ENCODE data around the gene KCTD19.

KCTD19 gene

GRCh38 chr16:67311607-67312488 is 14.7 kb downstream of the KCTD19 start:
- Histone ChIP-seq H3K4me3 (ENCODE audit: low read length) (no peak overlapping the region), H3K27ac (ENCODE audit: low read depth, low read length) (no peak overlapping the region), H3K27me3 (ENCODE audit: control insufficient read depth, insufficient read depth, low read length) (no peaks in the 10 kb centered on the region), H3K4me1 (ENCODE audit: control insufficient read depth, insufficient read depth, low read length) (no peaks in the 10 kb centered on the region), H3K36me3 (ENCODE audit: control insufficient read depth, insufficient read depth, low read length) (no peaks in the 10 kb centered on the region), H3K9ac (ENCODE audit: low read length) (no peak overlapping the region)

GRCh38 chr16:67310561-67310960 is 16.0 kb downstream of the KCTD19 start:
- Histone ChIP-seq H3K4me1 (ENCODE audit: control insufficient read depth, insufficient read depth, low read length) (no peaks in the 10 kb centered on the region), H3K9ac (ENCODE audit: low read length) (no peak overlapping the region), H3K27me3 (ENCODE audit: control insufficient read depth, insufficient read depth, low read length) (no peaks in the 10 kb centered on the region), H3K27ac (ENCODE audit: low read depth, low read length) (no peak overlapping the region), H3K36me3 (ENCODE audit: control insufficient read depth, insufficient read depth, low read length) (no peaks in the 10 kb centered on the region), H3K4me3 (ENCODE audit: low read length) (no peak overlapping the region)

- no peak overlapping the region for H3K27ac ChIP-seq (ENCODE audit: low read depth, low read length)
- H3K27me3 ChIP-seq (ENCODE audit: control insufficient read depth, insufficient read depth, low read length), result no peaks in the 10 kb centered on the region
- H3K36me3 ChIP-seq (ENCODE audit: control insufficient read depth, insufficient read depth, low read length), result no peaks in the 10 kb centered on the region
- H3K4me3 ChIP-seq (ENCODE audit: low read length), result no peak overlapping the region
- H3K4me1 ChIP-seq (ENCODE audit: control insufficient read depth, insufficient read depth, low read length), result no peaks in the 10 kb centered on the region
- no peak overlapping the region for H3K9ac ChIP-seq (ENCODE audit: low read length)
Observed at GRCh38 chr16:67305216-67306071, 21.1 kb downstream of the KCTD19 start.

- no peaks in the 10 kb centered on the region for H3K27me3 ChIP-seq (ENCODE audit: control insufficient read depth, insufficient read depth, low read length)
- no peak overlapping the region for H3K9ac ChIP-seq (ENCODE audit: low read length)
- H3K36me3 ChIP-seq (ENCODE audit: control insufficient read depth, insufficient read depth, low read length), result no peaks in the 10 kb centered on the region
- H3K27ac ChIP-seq (ENCODE audit: low read depth, low read length), result no peak overlapping the region
- no peak overlapping the region for H3K4me3 ChIP-seq (ENCODE audit: low read length)
- no peaks in the 10 kb centered on the region for H3K4me1 ChIP-seq (ENCODE audit: control insufficient read depth, insufficient read depth, low read length)
Observed at GRCh38 chr16:67304020-67304419, 22.5 kb downstream of the KCTD19 start.

GRCh38 chr16:67302970-67303369 is 23.6 kb downstream of the KCTD19 start:
- H3K4me3 ChIP-seq (ENCODE audit: low read length), result no peak overlapping the region
- no peaks in the 10 kb centered on the region for H3K36me3 ChIP-seq (ENCODE audit: control insufficient read depth, insufficient read depth, low read length)
- H3K9ac ChIP-seq (ENCODE audit: low read length), result no peak overlapping the region
- H3K27me3 ChIP-seq (ENCODE audit: control insufficient read depth, insufficient read depth, low read length), result no peaks in the 10 kb centered on the region
- no peak overlapping the region for H3K27ac ChIP-seq (ENCODE audit: low read depth, low read length)
- no peaks in the 10 kb centered on the region for H3K4me1 ChIP-seq (ENCODE audit: control insufficient read depth, insufficient read depth, low read length)

DNA sequence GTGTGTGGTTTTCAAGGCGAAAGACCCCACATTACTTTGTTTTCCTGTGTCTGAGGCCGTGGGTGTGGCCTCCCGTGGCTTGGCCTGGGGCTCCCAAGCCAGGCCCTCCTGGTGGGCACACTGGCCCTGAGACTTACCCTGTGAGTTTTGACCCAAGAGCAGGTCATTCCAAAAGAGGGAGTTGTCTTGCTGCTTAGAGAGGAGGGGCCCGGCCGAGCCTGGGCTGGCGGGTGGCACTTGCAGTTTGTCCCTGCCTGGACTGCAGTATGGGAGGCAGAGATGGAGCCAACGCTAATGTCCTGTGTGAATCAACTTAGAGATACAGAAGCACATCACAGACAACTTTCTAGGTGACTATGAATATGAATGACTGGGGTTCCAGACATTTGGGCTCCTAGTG is 24.5 kb downstream of the KCTD19 start:
- Histone ChIP-seq H3K27me3 (ENCODE audit: control insufficient read depth, insufficient read depth, low read length) (no peaks in the 10 kb centered on the region), H3K27ac (ENCODE audit: low read depth, low read length) (no peak overlapping the region), H3K36me3 (ENCODE audit: control insufficient read depth, insufficient read depth, low read length) (no peaks in the 10 kb centered on the region), H3K4me3 (ENCODE audit: low read length) (no peak overlapping the region), H3K4me1 (ENCODE audit: control insufficient read depth, insufficient read depth, low read length) (no peaks in the 10 kb centered on the region), H3K9ac (ENCODE audit: low read length) (no peak overlapping the region)

DNA sequence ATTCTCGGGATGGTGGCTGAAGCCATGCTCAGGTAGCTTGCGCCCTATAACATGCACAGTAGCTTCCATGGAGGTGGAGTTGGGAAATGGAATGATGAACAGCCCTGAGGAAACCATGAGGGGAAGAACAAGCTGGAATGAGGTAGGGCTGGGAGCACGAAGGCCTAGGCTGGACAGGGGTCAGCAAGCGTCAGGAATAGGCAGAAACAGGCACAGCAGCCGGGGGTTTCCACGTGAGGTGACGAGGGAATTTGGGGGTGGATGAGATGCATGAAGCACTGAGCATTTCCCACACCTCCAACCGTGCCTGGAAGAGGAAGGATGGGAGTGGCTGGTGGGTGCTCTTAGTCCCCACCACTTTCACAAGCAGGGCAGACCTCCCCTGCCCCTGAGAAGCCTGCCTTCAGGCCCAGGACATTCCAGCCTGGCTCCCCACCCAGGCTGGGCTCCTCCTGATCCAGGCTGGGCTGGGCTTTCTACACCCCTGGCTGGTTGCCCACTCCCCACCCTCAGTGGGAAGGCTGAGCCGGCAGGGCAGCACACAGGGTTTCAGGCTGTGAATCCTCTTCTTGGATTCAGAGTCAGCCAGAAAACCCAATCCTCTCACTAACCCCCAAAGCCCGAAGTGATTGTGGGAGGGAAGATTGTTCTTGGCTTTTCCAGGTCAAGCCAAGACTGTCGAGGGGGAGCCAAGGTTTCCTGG is 25.3 kb downstream of the KCTD19 start:
- H3K36me3 ChIP-seq (ENCODE audit: control insufficient read depth, insufficient read depth, low read length), result no peaks in the 10 kb centered on the region
- no peak overlapping the region for H3K9ac ChIP-seq (ENCODE audit: low read length)
- H3K27me3 ChIP-seq (ENCODE audit: control insufficient read depth, insufficient read depth, low read length), result no peaks in the 10 kb centered on the region
- no peak overlapping the region for H3K4me3 ChIP-seq (ENCODE audit: low read length)
- no peak overlapping the region for H3K27ac ChIP-seq (ENCODE audit: low read depth, low read length)
- no peaks in the 10 kb centered on the region for H3K4me1 ChIP-seq (ENCODE audit: control insufficient read depth, insufficient read depth, low read length)

DNA sequence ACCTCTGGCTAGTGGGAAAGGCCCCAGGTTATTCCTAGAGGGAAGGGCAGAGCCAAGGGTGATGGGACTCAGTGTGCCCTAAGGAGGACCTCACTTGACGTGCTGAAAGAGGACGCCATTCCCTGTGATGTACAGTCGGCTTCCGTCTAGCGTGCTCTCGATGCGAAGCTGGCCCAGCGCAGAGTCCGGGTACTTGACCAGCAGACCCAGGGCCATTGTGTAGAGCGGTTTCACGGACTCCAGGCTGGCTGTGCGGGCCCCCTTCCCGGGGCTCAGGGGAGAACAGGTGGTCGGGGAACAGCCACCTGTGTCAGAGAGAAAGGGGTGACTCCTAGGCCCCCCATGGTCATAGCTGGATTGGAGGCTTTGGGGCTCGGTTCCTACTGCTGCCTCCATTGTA is 27.3 kb downstream of the KCTD19 start:
- H3K4me3 ChIP-seq (ENCODE audit: low read length), result no peak overlapping the region
- H3K27me3 ChIP-seq (ENCODE audit: control insufficient read depth, insufficient read depth, low read length), result no peaks in the 10 kb centered on the region
- H3K36me3 ChIP-seq (ENCODE audit: control insufficient read depth, insufficient read depth, low read length), result no peaks in the 10 kb centered on the region
- H3K9ac ChIP-seq (ENCODE audit: low read length), result no peak overlapping the region
- no peaks in the 10 kb centered on the region for H3K4me1 ChIP-seq (ENCODE audit: control insufficient read depth, insufficient read depth, low read length)
- H3K27ac ChIP-seq (ENCODE audit: low read depth, low read length), result no peak overlapping the region

- Histone ChIP-seq H3K27ac (ENCODE audit: low read depth, low read length) (no peak overlapping the region), H3K4me1 (ENCODE audit: control insufficient read depth, insufficient read depth, low read length) (no peaks in the 10 kb centered on the region), H3K9ac (ENCODE audit: low read length) (no peak overlapping the region), H3K4me3 (ENCODE audit: low read length) (no peak overlapping the region), H3K36me3 (ENCODE audit: control insufficient read depth, insufficient read depth, low read length) (no peaks in the 10 kb centered on the region), H3K27me3 (ENCODE audit: control insufficient read depth, insufficient read depth, low read length) (no peaks in the 10 kb centered on the region)
Observed at GRCh38 chr16:67298277-67298676, 28.3 kb downstream of the KCTD19 start.

- Histone ChIP-seq H3K27me3 (ENCODE audit: control insufficient read depth, insufficient read depth, low read length) (no peaks in the 10 kb centered on the region), H3K27ac (ENCODE audit: low read depth, low read length) (no peak overlapping the region), H3K9ac (ENCODE audit: low read length) (no peak overlapping the region), H3K36me3 (ENCODE audit: control insufficient read depth, insufficient read depth, low read length) (no peaks in the 10 kb centered on the region), H3K4me3 (ENCODE audit: low read length) (no peak overlapping the region), H3K4me1 (ENCODE audit: control insufficient read depth, insufficient read depth, low read length) (no peaks in the 10 kb centered on the region)
Observed at GRCh38 chr16:67296420-67296819, 30.1 kb downstream of the KCTD19 start.

GRCh38 chr16:67294938-67295361 is 31.6 kb downstream of the KCTD19 start:
- H3K9ac ChIP-seq (ENCODE audit: low read length), result no peak overlapping the region
- no peaks in the 10 kb centered on the region for H3K27me3 ChIP-seq (ENCODE audit: control insufficient read depth, insufficient read depth, low read length)
- no peaks in the 10 kb centered on the region for H3K4me1 ChIP-seq (ENCODE audit: control insufficient read depth, insufficient read depth, low read length)
- no peak overlapping the region for H3K4me3 ChIP-seq (ENCODE audit: low read length)
- no peak overlapping the region for H3K27ac ChIP-seq (ENCODE audit: low read depth, low read length)
- H3K36me3 ChIP-seq (ENCODE audit: control insufficient read depth, insufficient read depth, low read length), result no peaks in the 10 kb centered on the region

DNA sequence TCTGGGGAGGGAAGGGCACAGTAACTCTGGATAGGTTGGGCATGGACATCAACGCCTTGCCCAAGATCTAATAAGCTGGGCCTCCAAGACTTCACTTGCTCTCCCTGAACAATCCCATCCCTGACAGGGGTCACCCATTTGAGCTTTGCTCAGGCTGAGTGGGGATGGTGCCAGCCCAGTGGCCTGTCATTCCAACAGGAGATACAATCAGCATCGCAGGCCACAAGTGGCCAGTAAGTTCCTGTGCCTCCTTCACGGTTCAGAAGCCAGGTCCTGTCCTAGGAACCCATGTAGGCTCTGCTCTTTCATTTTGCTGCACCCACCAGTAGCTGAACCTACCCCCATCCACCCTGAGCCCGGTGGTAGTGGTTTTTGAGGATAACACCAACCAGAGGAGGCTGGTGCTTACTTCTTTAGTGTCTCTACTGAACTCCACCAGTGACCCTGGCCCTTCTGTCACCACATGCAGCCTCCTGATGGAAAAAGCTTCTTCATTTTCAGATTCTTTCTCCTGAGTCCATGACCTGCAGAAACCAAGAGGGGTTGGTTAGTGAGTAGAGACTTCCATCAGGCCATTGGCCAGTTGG is 32.3 kb downstream of the KCTD19 start:
- Histone ChIP-seq H3K27ac (ENCODE audit: low read depth, low read length) (no peak overlapping the region), H3K27me3 (ENCODE audit: control insufficient read depth, insufficient read depth, low read length) (no peaks in the 10 kb centered on the region), H3K4me3 (ENCODE audit: low read length) (no peak overlapping the region), H3K4me1 (ENCODE audit: control insufficient read depth, insufficient read depth, low read length) (no peaks in the 10 kb centered on the region), H3K9ac (ENCODE audit: low read length) (no peak overlapping the region), H3K36me3 (ENCODE audit: control insufficient read depth, insufficient read depth, low read length) (no peaks in the 10 kb centered on the region)
